ENCODE data around the gene PTPN20.
"Not testable (repeated sequence)": the region's sequence is repeated elsewhere in the genome, so short reads cannot be mapped to it uniquely, and the experiment has no call there.

DNA sequence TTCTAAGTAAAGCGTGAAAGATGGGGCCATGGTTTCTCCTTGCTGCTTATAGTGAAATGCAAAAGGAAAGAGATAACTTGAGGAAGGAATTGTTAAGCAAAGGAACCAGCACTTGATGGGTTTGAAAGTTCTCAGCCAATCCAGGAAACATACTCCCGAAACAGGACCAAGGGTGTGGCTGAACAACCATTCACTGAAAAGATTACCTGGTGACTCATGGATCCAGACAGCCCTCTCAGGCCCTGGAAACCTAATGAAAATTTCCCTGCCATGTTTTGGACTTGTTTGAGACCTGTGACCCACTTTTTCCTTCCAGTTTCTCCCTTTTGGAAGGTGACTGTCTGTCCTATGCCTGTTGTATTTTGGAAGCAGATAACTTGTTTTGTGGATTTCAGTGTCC is 11.3 kb downstream of the PTPN20 start:
- TF ChIP-seq, protein P1, sequence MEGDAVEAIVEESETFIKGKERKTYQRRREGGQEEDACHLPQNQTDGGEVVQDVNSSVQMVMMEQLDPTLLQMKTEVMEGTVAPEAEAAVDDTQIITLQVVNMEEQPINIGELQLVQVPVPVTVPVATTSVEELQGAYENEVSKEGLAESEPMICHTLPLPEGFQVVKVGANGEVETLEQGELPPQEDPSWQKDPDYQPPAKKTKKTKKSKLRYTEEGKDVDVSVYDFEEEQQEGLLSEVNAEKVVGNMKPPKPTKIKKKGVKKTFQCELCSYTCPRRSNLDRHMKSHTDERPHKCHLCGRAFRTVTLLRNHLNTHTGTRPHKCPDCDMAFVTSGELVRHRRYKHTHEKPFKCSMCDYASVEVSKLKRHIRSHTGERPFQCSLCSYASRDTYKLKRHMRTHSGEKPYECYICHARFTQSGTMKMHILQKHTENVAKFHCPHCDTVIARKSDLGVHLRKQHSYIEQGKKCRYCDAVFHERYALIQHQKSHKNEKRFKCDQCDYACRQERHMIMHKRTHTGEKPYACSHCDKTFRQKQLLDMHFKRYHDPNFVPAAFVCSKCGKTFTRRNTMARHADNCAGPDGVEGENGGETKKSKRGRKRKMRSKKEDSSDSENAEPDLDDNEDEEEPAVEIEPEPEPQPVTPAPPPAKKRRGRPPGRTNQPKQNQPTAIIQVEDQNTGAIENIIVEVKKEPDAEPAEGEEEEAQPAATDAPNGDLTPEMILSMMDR (IDR thresholded peaks at IDR 0.05): not testable (repeated sequence)
- TF ChIP-seq POLR2A (IDR thresholded peaks at IDR 0.05): not testable (repeated sequence)

Measured in right lobe of liver (tissue), 4 donors.